ENCODE measurements around the gene ALDH16A1. TPM values are rescaled to one million over a fixed set of nuclear protein-coding genes. Genes with fewer than 3 reads are reported as not detected.

ALDH16A1 gene
- total and polyA plus RNA-seq, 2 donors (not counting 3 experiments of a cell fraction or from before 2014, with no cell fraction given), result 27.6 to 33.2 TPM

DNA sequence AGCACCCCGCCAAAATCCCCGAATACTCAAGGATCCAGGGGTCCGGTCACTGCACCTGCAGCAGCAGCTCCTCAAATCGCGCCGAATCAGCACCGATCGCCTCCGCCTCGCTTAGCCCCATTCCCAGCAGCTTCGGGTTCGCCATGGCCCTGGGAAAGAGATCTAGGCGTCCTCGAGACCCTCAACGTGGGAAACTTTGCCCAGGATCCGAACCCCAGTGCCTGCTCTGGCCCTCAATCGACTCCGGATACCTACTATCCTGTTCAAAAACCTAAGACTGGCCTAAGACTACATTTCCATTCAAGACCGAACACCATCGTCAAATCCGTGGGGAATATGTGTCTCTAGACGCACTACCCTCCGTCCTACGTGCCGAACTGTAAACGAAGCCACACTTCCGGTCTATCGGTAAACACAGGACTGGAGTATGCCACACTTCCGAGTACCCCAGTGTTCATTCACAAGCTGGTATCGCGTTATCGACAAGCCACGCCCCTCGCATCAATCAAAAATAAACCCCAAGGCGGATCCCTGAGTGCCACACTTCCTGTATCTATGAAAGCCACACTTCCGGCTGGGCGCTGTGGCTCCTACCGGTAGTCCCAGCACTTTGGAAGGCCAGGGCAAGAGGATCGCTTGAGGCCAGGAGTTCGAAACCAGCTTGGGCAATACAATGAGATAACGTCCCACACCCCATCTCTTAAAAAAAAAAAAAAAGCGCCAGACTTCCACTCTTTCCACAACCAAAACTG is 1.4 kb upstream of the ALDH16A1 start, which contains the start of gene PIH1D1:
Gene PIH1D1 (minus strand): TSS at position 385 of the 752 bp plus-strand sequence. CDS start 240 bp downstream, at position 145.
- DNase-seq (ENCODE audit: low read depth, low spot score) (peak; percentile 99), FAIRE-seq (peak; percentile 100)
- no peaks in the 10 kb centered on the region for H3K27me3 ChIP-seq (ENCODE audit: control insufficient read depth in 2 of 2, insufficient read depth in 2 of 2, low read length in 2 of 2)
- dilution Hi-C loops (cut with MboI; ENCODE audit: extremely low pct_ligation_motif_present, low sequenced_read_pairs) (no loop called here), intact Hi-C loops (cut with micrococcal nuclease) (loop anchor here (1.0 to 5.0 kb wide), 5 partner anchors 8 to 426 kb away; partner anchors contain the start of genes AKT1S1, FLT3LG, RPL13A and RRAS)
- CTCF ChIA-PET, result interaction anchor here (0.6 to 3.8 kb wide), 7 partner anchors 9 to 338 kb away, joined by 3 to 17 read pairs (median 4); partner anchors contain the start of genes FLT3LG, LIN7B and TEAD2
- H3K9me1 ChIP-seq (replicated peaks; ENCODE audit: control insufficient read depth, extremely low read depth, insufficient read depth, low read length), result no peaks in the 10 kb centered on the region
- H3K27ac ChIP-seq (ENCODE audit: insufficient read depth, low read depth, low read length), result peak within 1 kb of the TSS; percentile 83
- TF ChIP-seq EZH2 (IDR thresholded peaks at IDR 0.05; ENCODE audit: borderline replicate concordance, low read depth, low read length, severe bottlenecking) (no peak), GATA2 (IDR thresholded peaks at IDR 0.05; ENCODE audit: insufficient read depth, insufficient read length, low read depth, low read length) (no peak), POLR2A (IDR thresholded peaks at IDR 0.05; ENCODE audit: low read depth, low read length) (peak; percentile 93), FOS (IDR thresholded peaks at IDR 0.05; ENCODE audit: borderline replicate concordance, insufficient read depth, low read length) (no peak), POLR2AphosphoS5 (IDR thresholded peaks at IDR 0.05; ENCODE audit: insufficient read depth, low read depth, low read length) (peak; percentile 87), JUN (IDR thresholded peaks at IDR 0.05; ENCODE audit: borderline replicate concordance, insufficient read depth, insufficient read length, low read depth) (no peak), MYC (IDR thresholded peaks at IDR 0.05; ENCODE audit: low read depth, low read length) (no peak)
- TF ChIP-seq, protein P1, sequence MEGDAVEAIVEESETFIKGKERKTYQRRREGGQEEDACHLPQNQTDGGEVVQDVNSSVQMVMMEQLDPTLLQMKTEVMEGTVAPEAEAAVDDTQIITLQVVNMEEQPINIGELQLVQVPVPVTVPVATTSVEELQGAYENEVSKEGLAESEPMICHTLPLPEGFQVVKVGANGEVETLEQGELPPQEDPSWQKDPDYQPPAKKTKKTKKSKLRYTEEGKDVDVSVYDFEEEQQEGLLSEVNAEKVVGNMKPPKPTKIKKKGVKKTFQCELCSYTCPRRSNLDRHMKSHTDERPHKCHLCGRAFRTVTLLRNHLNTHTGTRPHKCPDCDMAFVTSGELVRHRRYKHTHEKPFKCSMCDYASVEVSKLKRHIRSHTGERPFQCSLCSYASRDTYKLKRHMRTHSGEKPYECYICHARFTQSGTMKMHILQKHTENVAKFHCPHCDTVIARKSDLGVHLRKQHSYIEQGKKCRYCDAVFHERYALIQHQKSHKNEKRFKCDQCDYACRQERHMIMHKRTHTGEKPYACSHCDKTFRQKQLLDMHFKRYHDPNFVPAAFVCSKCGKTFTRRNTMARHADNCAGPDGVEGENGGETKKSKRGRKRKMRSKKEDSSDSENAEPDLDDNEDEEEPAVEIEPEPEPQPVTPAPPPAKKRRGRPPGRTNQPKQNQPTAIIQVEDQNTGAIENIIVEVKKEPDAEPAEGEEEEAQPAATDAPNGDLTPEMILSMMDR (IDR thresholded peaks at IDR 0.05; ENCODE audit: extremely low read depth in 1 of 2, insufficient read depth in 1 of 2, low read depth in 1 of 2, low read length in 2 of 2), result no peak
- TF ChIP-seq, protein P2, sequence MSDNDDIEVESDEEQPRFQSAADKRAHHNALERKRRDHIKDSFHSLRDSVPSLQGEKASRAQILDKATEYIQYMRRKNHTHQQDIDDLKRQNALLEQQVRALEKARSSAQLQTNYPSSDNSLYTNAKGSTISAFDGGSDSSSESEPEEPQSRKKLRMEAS (IDR thresholded peaks at IDR 0.05; ENCODE audit: insufficient read depth, insufficient read length), result peak; percentile 68
- BruUV-seq (replicated peaks), result TSS peak; percentile 72
- peaks cover 0 to 4% of the 10 kb centered on the region in 2 experiments for H3K36me3 ChIP-seq (ENCODE audit: control insufficient read depth in 2 of 2, extremely low read depth in 1 of 2, insufficient read depth in 2 of 2, low read length in 2 of 2)
- no peaks in the 10 kb centered on the region for H4K20me1 ChIP-seq (replicated peaks; ENCODE audit: control insufficient read depth, extremely low read depth, insufficient read depth, low read length)
- no peaks in the 10 kb centered on the region for H3K9me3 ChIP-seq (replicated peaks; ENCODE audit: control insufficient read depth, insufficient read depth, low read length)
- H3K4me2 ChIP-seq (ENCODE audit: insufficient read depth, low read length), result peak within 1 kb of the TSS; percentile 78
- POLR2A ChIA-PET, result interaction anchor here (0.6 kb wide), 1 partner anchor 8 kb away, joined by 3 read pairs; no protein-coding TSS in a partner anchor
- H3K79me2 ChIP-seq (ENCODE audit: control insufficient read depth, insufficient read depth, low read length), result peaks cover 11% of the 10 kb centered on the region
- peak within 1 kb of the TSS; percentile 75 for H2AFZ ChIP-seq (ENCODE audit: low read depth, low read length)
- H3K4me3 ChIP-seq (replicated peaks in 1 of 3; ENCODE audit: insufficient read depth in 1 of 3, low read depth in 1 of 3, low read length in 3 of 3), result peak within 1 kb of the TSS; percentile 43 to 84 (median 80)
- peak within 1 kb of the TSS; percentile 92 for H3K9ac ChIP-seq (replicated peaks; ENCODE audit: extremely low read depth, insufficient read depth, low read length)
- H3K4me1 ChIP-seq (ENCODE audit: control insufficient read depth, extremely low read depth, insufficient read depth, low read length), result peaks cover 11% of the 10 kb centered on the region
